Neutrophil (primary cell): Measurements from ENCODE around the gene URI1.
"Not testable (repeated sequence)": the region's sequence is repeated elsewhere in the genome, so short reads cannot be mapped to it uniquely, and the experiment has no call there.

ENCODE experiments used
- H3K27ac ChIP-seq: fragments of 200-600 bp; sonication (generic); 2 replicates; pipeline ENCODE4 v1.5.1; 2016; ENCODE audit warnings: mild to moderate bottlenecking, moderate library complexity
- H3K27me3 ChIP-seq: fragments of 200-600 bp; sonication (generic); 2 replicates; pipeline ENCODE4 v1.6.0; 2016; ENCODE audit warnings: mild to moderate bottlenecking
- H3K36me3 ChIP-seq: fragments of 200-600 bp; sonication (generic); 2 replicates; pipeline ENCODE4 v1.5.1; 2017
- H3K4me1 ChIP-seq, 2 experiments: fragments of 200-600 bp in 1 of 2; sonication (generic) in 1 of 2; 1 replicate in 1 of 2; 2 replicates in 1 of 2; pipeline versions ENCODE4 v1.5.1 to v1.6.1; 2013 to 2016; ENCODE audit warnings: low read depth in 1 of 2, low read length in 1 of 2, mild to moderate bottlenecking in 1 of 2, moderate library complexity in 1 of 2; ENCODE audit not compliant: control insufficient read depth in 1 of 2, insufficient read depth in 1 of 2
- H3K4me3 ChIP-seq, 2 experiments: fragments of 200-600 bp in 1 of 2; sonication (generic) in 1 of 2; 1 replicate in 1 of 2; 2 replicates in 1 of 2; pipeline ENCODE4 v1.5.1; 2013 to 2016; ENCODE audit warnings: low read depth in 1 of 2, low read length in 1 of 2, mild to moderate bottlenecking in 1 of 2, moderate library complexity in 1 of 2
- H3K9me3 ChIP-seq: fragments of 200-600 bp; sonication (generic); 2 replicates; pipeline ENCODE4 v1.5.1; 2016
- TF ChIP-seq, protein P1 (sequence below): fragments of 200-600 bp; sonication (generic); IDR thresholded peaks from 2 replicates; pipeline ENCODE4 v1.5.1; 2016; ENCODE audit warnings: antibody characterized with exemption

The URI1 gene

DNA sequence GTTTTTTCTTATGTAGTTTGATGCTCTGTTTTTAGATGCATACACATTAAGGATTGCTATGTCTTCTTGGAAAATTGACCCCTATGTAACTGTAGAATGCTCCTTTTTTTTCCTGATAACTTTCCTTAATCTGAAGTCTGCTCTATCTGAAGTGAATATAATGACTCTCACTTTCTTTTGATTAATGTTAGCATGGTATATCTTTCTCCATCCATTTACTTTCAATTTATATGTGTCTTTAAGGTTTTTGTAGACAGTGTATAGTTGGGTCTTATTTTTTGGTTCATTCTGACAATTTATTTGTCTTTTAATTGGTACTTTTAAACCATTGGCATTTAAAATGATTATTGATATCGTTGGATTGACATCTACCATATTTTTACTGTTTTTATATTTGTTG lies 92.3 kb downstream of the URI1 start:
- Histone ChIP-seq H3K27me3 (no peaks in the 10 kb centered on the region), H3K4me1 (no peaks in the 10 kb centered on the region), H3K9me3 (no peaks in the 10 kb centered on the region), H3K27ac (no peak overlapping the region), H3K36me3 (no peaks in the 10 kb centered on the region), H3K4me3 (no peak overlapping the region)
- TF ChIP-seq, protein P1, sequence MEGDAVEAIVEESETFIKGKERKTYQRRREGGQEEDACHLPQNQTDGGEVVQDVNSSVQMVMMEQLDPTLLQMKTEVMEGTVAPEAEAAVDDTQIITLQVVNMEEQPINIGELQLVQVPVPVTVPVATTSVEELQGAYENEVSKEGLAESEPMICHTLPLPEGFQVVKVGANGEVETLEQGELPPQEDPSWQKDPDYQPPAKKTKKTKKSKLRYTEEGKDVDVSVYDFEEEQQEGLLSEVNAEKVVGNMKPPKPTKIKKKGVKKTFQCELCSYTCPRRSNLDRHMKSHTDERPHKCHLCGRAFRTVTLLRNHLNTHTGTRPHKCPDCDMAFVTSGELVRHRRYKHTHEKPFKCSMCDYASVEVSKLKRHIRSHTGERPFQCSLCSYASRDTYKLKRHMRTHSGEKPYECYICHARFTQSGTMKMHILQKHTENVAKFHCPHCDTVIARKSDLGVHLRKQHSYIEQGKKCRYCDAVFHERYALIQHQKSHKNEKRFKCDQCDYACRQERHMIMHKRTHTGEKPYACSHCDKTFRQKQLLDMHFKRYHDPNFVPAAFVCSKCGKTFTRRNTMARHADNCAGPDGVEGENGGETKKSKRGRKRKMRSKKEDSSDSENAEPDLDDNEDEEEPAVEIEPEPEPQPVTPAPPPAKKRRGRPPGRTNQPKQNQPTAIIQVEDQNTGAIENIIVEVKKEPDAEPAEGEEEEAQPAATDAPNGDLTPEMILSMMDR = no peak

GRCh38 chr19:30036154-30037129 lies 94.4 kb downstream of the URI1 start:
- Histone ChIP-seq H3K27ac (no peak overlapping the region), H3K27me3 (no peaks in the 10 kb centered on the region), H3K4me3 (no peak overlapping the region), H3K9me3 (peaks cover 8% of the 10 kb centered on the region), H3K4me1 (no peaks in the 10 kb centered on the region), H3K36me3 (no peaks in the 10 kb centered on the region)
- TF ChIP-seq, protein P1 = no peak

- Histone ChIP-seq H3K27ac (no peak overlapping the region), H3K4me3 (no peak overlapping the region), H3K36me3 (no peaks in the 10 kb centered on the region), H3K4me1 (no peaks in the 10 kb centered on the region), H3K27me3 (no peaks in the 10 kb centered on the region), H3K9me3 (peaks cover 9% of the 10 kb centered on the region)
- TF ChIP-seq, protein P1 = no peak
Measured at GRCh38 chr19:30037835-30038234, 95.8 kb downstream of the URI1 start.

DNA sequence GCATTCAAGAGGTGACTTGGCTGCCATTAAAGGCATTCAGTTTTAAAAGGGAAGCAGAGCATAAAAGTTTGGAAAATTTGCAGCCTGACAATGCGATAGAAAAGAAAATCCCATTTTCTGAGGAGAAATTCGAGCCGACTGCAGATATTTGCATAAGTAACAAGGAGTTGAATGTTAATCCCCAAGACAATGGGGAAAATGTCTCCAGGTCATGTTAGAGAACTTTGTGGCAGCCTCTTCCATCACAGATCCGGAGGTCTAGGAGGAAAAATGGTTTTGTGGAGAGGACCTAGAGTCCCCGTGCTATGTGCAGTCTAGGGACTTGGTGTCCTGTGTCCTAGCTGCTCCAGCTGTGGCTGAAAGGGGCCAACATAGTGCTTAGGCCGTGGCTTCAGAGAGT lies 99.9 kb downstream of the URI1 start:
- H3K27me3 ChIP-seq, H3K4me1 ChIP-seq, H3K4me3 ChIP-seq, H3K9me3 ChIP-seq, H3K36me3 ChIP-seq, H3K27ac ChIP-seq: not testable (repeated sequence)

DNA sequence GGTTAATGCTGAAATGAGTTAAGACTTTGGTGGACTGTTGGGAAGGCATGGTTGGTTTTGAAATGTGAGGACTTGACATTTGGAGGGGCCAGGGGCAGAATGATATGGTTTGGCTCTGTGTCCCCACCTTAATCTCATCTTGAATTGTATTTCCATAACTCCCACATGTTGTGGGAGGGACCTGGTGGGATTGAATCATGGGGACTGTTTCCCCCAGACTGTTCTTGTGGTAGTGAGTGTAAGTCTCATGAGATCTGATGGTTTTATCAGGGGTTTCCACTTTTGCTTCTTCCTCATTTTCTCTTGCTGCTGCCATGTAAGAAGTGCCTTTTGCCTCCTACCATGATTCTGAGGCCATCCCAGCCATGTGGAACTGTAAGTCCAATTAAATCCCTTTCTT lies 101.0 kb downstream of the URI1 start:
- H3K27me3 ChIP-seq, H3K36me3 ChIP-seq, H3K4me1 ChIP-seq, H3K9me3 ChIP-seq, H3K27ac ChIP-seq, H3K4me3 ChIP-seq: not testable (repeated sequence)

GRCh38 chr19:30044273-30045248 lies 102.5 kb downstream of the URI1 start:
- TF ChIP-seq, protein P1 = no peak
- Histone ChIP-seq H3K27ac (no peak overlapping the region), H3K27me3 (no peaks in the 10 kb centered on the region)

More at GRCh38 chr19:30044273-30045248, 102.5 kb downstream of the URI1 start:
- Histone ChIP-seq H3K4me3 (no peak overlapping the region), H3K4me1 (no peaks in the 10 kb centered on the region), H3K9me3 (peaks cover 9% of the 10 kb centered on the region), H3K36me3 (no peaks in the 10 kb centered on the region)
